ENCODE measurements around the gene EIF3A. TPM values are rescaled to one million over a fixed set of nuclear protein-coding genes. Genes with fewer than 3 reads are reported as not detected.

The EIF3A gene
- total RNA-seq, 6 experiments from 2014 or later = 132 to 149 (median 139) TPM

DNA sequence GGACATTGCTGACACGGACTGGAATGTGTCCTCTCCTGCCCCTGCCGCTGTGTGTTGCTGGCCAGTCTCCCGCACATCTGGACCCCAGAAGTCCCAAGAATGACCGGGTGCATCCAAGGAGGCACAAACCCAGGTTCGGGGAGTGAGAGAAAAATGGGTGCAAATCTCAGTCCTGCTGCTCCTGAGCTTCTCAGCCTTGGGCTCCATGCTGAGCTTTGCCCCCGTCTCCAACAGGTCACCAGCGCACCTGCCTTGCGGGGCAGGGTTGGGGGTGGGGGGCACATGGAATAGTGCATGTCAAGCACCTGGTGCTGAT, 57.1 kb downstream of the EIF3A start:
- Mint-ChIP-seq H3K36me3 (ENCODE audit: low read depth) (no peaks in the 10 kb centered on the region), H3K9me3 (no peaks in the 10 kb centered on the region), H3K27ac (no peak overlapping the region), H3K4me1 (ENCODE audit: low read depth) (peaks cover 53% of the 10 kb centered on the region), H3K27me3 (ENCODE audit: insufficient read depth) (peaks cover 6% of the 10 kb centered on the region), H3K4me3 (peak overlapping the region; percentile 46; the same call in 1 of the 2 replicates)
- no peak for DNase-seq
- no peak for TF ChIP-seq CTCF (IDR thresholded peaks at IDR 0.05)

DNA sequence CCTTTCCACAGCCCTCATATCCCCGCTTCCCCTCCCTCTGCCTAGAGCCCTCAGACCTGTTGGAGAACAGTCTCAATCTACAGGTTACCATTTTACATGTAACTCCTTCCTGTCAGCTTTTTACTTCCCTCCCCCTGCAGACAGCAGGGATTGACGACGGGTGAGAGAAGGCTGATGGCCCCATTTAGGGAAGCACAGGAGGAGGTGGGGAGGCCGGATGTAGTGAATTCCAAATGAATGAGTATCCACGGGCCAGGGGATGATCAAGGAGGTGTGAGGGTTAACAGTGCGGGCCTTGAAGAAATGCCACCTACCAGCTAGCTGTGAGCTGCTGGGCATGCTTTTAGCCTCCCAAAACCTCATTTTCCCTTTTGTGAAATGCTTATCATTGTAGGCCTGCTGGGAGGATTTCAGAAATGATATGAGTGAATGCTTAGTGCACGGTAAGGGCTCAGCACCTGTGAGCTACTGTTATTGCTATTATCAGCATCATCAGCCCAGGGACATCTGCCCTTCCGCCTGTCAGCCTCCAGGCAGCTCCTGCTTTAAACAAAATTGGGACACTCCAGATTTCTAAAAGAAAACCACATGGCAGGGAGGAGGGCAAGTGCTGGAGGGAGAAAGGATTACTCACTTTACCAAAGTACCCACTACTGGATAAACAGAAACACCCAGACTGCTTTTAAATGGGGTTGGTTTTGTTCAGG, 57.6 kb downstream of the EIF3A start:
- peak; percentile 70 for DNase-seq
- Mint-ChIP-seq H3K27me3 (ENCODE audit: insufficient read depth) (peaks cover 6% of the 10 kb centered on the region), H3K9me3 (no peaks in the 10 kb centered on the region), H3K4me3 (peak overlapping the region; percentile 46; the same call in 1 of the 2 replicates), H3K36me3 (ENCODE audit: low read depth) (no peaks in the 10 kb centered on the region), H3K4me1 (ENCODE audit: low read depth) (peaks cover 53% of the 10 kb centered on the region), H3K27ac (peak overlapping the region; percentile 30)
- TF ChIP-seq CTCF (IDR thresholded peaks at IDR 0.05) = no peak

GRCh38 chr10:119020627-119020946, 60.0 kb downstream of the EIF3A start:
- no peak for DNase-seq
- no peak for TF ChIP-seq CTCF (IDR thresholded peaks at IDR 0.05)
- Mint-ChIP-seq H3K4me3 (no peak overlapping the region; the same call in 1 of the 2 replicates), H3K4me1 (ENCODE audit: low read depth) (peaks cover 44% of the 10 kb centered on the region), H3K36me3 (ENCODE audit: low read depth) (no peaks in the 10 kb centered on the region), H3K27me3 (ENCODE audit: insufficient read depth) (peaks cover 1% of the 10 kb centered on the region), H3K27ac (no peak overlapping the region), H3K9me3 (no peaks in the 10 kb centered on the region)

- no peaks in the 10 kb centered on the region for H3K9me3 Mint-ChIP-seq
- H3K36me3 Mint-ChIP-seq (ENCODE audit: low read depth) = no peaks in the 10 kb centered on the region
- H3K4me3 Mint-ChIP-seq = no peak overlapping the region
- no peak for TF ChIP-seq CTCF (IDR thresholded peaks at IDR 0.05)
- peaks cover 24% of the 10 kb centered on the region for H3K4me1 Mint-ChIP-seq (ENCODE audit: low read depth)
- H3K27ac Mint-ChIP-seq = peak overlapping the region; percentile 52
- no peak for DNase-seq
- H3K27me3 Mint-ChIP-seq (ENCODE audit: insufficient read depth) = peaks cover 28% of the 10 kb centered on the region
Observed at GRCh38 chr10:119007211-119007574, 73.4 kb downstream of the EIF3A start.

- Mint-ChIP-seq H3K36me3 (ENCODE audit: low read depth) (no peaks in the 10 kb centered on the region), H3K27ac (peak overlapping the region; percentile 52), H3K27me3 (ENCODE audit: insufficient read depth) (peaks cover 33% of the 10 kb centered on the region), H3K4me1 (ENCODE audit: low read depth) (peaks cover 24% of the 10 kb centered on the region), H3K9me3 (no peaks in the 10 kb centered on the region), H3K4me3 (no peak overlapping the region)
- DNase-seq = peak; percentile 97
- no peak for TF ChIP-seq CTCF (IDR thresholded peaks at IDR 0.05)
Observed at GRCh38 chr10:119006451-119007210, 74.0 kb downstream of the EIF3A start.

All from HFFc6 (cell line).